ENCODE results near the gene SNAPIN. TPM values are rescaled to one million over a fixed set of nuclear protein-coding genes. Genes with fewer than 3 reads are reported as not detected.

The SNAPIN gene
- total RNA-seq, 1 donor from 2014 or later, result 31.1 TPM

GRCh38 chr1:153696741-153697140, 38.2 kb downstream of the SNAPIN start:
- Mint-ChIP-seq H3K27me3 (ENCODE audit: low read depth) (no peaks in the 10 kb centered on the region), H3K4me3 (ENCODE audit: unreplicated experiment) (no peak overlapping the region), H3K9me3 (ENCODE audit: low read depth) (no peaks in the 10 kb centered on the region), H3K36me3 (ENCODE audit: low read depth) (no peaks in the 10 kb centered on the region), H3K4me1 (ENCODE audit: low read depth) (peaks cover 3% of the 10 kb centered on the region), H3K27ac (ENCODE audit: unreplicated experiment) (no peak overlapping the region)
- TF ChIP-seq, protein P1, sequence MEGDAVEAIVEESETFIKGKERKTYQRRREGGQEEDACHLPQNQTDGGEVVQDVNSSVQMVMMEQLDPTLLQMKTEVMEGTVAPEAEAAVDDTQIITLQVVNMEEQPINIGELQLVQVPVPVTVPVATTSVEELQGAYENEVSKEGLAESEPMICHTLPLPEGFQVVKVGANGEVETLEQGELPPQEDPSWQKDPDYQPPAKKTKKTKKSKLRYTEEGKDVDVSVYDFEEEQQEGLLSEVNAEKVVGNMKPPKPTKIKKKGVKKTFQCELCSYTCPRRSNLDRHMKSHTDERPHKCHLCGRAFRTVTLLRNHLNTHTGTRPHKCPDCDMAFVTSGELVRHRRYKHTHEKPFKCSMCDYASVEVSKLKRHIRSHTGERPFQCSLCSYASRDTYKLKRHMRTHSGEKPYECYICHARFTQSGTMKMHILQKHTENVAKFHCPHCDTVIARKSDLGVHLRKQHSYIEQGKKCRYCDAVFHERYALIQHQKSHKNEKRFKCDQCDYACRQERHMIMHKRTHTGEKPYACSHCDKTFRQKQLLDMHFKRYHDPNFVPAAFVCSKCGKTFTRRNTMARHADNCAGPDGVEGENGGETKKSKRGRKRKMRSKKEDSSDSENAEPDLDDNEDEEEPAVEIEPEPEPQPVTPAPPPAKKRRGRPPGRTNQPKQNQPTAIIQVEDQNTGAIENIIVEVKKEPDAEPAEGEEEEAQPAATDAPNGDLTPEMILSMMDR (IDR thresholded peaks at IDR 0.05), result no peak
- DNase-seq (ENCODE audit: low spot score), result no peak

DNA sequence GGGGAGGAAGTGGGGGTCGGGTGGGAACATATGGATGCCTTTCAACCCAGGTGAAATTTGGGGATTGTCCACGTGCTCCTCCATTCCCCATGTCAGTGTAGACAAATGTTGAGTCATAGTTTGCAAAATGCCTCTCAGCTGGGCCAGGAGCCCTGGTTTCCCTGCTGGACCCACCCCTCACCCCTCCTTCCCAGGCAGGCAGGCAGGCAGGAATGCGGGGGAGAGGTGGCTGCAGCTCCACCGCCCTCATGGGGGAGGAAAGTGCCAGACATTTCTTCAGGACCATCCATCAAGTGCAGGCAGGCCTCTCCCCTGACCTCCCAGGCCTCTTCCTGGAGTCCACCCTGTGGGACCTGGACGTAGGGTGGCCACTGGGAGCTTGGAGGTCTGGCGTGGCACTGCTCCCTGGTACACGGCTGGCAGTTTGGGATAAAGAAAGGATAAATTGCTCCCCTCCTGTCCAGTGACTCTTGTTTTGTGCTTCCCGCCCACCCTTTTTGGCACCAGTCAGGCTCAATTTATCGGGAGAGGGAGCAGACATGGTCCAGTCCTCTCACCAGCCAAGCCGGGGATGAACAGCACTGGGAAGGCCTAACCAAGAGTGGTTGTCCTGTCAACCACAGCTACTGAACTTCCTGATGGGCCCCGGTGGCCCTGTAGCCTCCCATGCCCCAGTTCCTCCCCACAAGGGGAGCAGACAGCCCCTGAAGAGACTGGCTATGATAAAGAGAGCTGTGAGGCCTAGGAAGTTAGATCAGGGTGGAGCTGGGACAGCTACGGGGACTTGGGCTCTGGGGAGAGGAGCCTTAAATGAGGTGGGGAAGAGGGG, 38.9 kb downstream of the SNAPIN start:
- TF ChIP-seq, protein P1 (IDR thresholded peaks at IDR 0.05), result no peak
- H3K4me1 Mint-ChIP-seq (ENCODE audit: low read depth), result peaks cover 3% of the 10 kb centered on the region
- no peaks in the 10 kb centered on the region for H3K9me3 Mint-ChIP-seq (ENCODE audit: low read depth)
- H3K27me3 Mint-ChIP-seq (ENCODE audit: low read depth), result no peaks in the 10 kb centered on the region
- DNase-seq (ENCODE audit: low spot score), result no peak
- no peaks in the 10 kb centered on the region for H3K36me3 Mint-ChIP-seq (ENCODE audit: low read depth)
- H3K27ac Mint-ChIP-seq (ENCODE audit: unreplicated experiment), result no peak overlapping the region
- H3K4me3 Mint-ChIP-seq (ENCODE audit: unreplicated experiment), result no peak overlapping the region

DNA sequence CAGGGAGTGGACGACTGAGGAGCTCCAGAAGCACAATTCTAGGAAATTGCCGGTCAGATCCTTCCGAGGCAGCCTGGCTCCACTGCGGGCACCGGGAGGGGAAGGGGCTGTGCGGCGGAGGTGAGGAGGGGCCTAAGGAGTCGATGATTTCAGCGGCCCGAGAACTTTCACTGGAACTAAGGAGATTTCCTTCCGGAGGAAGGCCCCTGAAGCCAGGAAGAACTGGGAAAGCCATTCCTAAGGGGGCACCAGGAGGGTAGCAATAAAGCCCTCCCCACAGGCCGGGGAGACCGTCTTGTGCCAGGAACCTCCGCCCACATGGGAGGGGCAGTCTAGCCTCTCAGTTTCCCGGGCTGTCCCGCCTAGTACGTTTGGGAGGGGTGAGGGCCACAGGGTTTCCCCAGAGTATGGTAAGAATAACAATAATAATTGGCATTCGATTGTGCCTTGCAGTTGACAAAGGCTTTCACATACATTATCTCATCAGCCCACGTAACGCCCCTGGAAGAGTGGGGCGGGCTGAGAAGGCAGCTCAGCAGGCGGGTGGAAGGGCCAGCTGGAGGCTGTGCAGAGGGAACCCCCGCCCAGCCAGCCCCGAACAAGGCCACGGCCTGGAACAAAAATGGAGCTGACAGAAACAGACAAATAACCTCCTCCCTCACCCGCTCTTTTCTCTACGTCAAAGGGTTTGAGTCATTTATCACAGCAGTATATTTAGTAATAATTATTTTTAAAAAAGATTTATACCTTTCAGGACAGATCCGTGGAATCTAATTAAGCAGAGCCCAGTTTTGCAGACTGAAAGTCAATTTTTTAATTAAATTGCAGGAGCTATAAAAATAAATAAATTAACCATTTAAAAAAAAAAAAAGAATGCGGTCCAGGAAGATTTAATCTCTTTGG, 39.8 kb downstream of the SNAPIN start:
- Mint-ChIP-seq H3K27ac (ENCODE audit: unreplicated experiment) (no peak overlapping the region), H3K27me3 (ENCODE audit: low read depth) (no peaks in the 10 kb centered on the region), H3K4me3 (ENCODE audit: unreplicated experiment) (no peak overlapping the region), H3K36me3 (ENCODE audit: low read depth) (no peaks in the 10 kb centered on the region), H3K4me1 (ENCODE audit: low read depth) (peaks cover 3% of the 10 kb centered on the region), H3K9me3 (ENCODE audit: low read depth) (no peaks in the 10 kb centered on the region)
- TF ChIP-seq, protein P1 (IDR thresholded peaks at IDR 0.05), result no peak
- no peak for DNase-seq (ENCODE audit: low spot score)

GRCh38 chr1:153698923-153699714, 40.6 kb downstream of the SNAPIN start:
- TF ChIP-seq, protein P1 (IDR thresholded peaks at IDR 0.05), result no peak
- Mint-ChIP-seq H3K9me3 (ENCODE audit: low read depth) (no peaks in the 10 kb centered on the region), H3K4me3 (ENCODE audit: unreplicated experiment) (no peak overlapping the region), H3K4me1 (ENCODE audit: low read depth) (peaks cover 3% of the 10 kb centered on the region), H3K27ac (ENCODE audit: unreplicated experiment) (no peak overlapping the region), H3K36me3 (ENCODE audit: low read depth) (no peaks in the 10 kb centered on the region), H3K27me3 (ENCODE audit: low read depth) (no peaks in the 10 kb centered on the region)
- DNase-seq (ENCODE audit: low spot score), result no peak
